H1 (cell line): ENCODE measurements around the gene B3GALT5. TPM values are rescaled to one million over a fixed set of nuclear protein-coding genes. Genes with fewer than 3 reads are reported as not detected.

Source experiments
- CTCF ChIP-seq, 3 experiments: IDR thresholded peaks; 1 replicate in 2 of 3; 2 replicates in 1 of 3; pipeline versions ENCODE4 v1.5.1 to v1.6.1; 2011; ENCODE audit warnings: low read length in 3 of 3, mild to moderate bottlenecking in 3 of 3, inconsistent platforms in 2 of 3, low read depth in 1 of 3, moderate library complexity in 1 of 3; ENCODE audit not compliant: insufficient read depth in 1 of 3; ENCODE audit errors: control extremely low read depth in 1 of 3
- EGR1 ChIP-seq: IDR thresholded peaks from 2 replicates; pipeline ENCODE4 v1.6.1; 2011; ENCODE audit warnings: low read depth, low read length, borderline replicate concordance
- JUND ChIP-seq: IDR thresholded peaks from 2 replicates; pipeline ENCODE4 v1.6.1; 2011; ENCODE audit warnings: mild to moderate bottlenecking, improper control_type of control experiment, low read length
- KDM1A ChIP-seq: fragments of 200-600, 300-600 bp; sonication (generic); IDR thresholded peaks from 2 replicates; pipeline ENCODE4 v1.7.1; 2016; ENCODE audit warnings: mild to moderate bottlenecking, low read length, borderline replicate concordance
- NRF1 ChIP-seq: IDR thresholded peaks from 2 replicates; pipeline ENCODE4 v1.6.1; 2011; ENCODE audit warnings: mild to moderate bottlenecking, low read depth, low read length, improper control_type of control experiment
- PHF8 ChIP-seq: fragments of 200-600 bp; sonication (generic); conservative IDR thresholded peaks from 2 replicates; pipeline ENCODE4 v1.7.1; 2012; ENCODE audit warnings: low read depth, mild to moderate bottlenecking, inconsistent platforms, low read length, moderate library complexity
- POLR2AphosphoS5 ChIP-seq: IDR thresholded peaks from 2 replicates; pipeline ENCODE4 v1.6.1; 2011; ENCODE audit warnings: low read depth, low read length
- RAD21 ChIP-seq, 2 experiments: IDR thresholded peaks in 1 of 2; conservative IDR thresholded peaks in 1 of 2; 2 replicates each; pipeline ENCODE4 v1.6.1; 2011; ENCODE audit warnings: low read depth in 2 of 2, low read length in 2 of 2, improper control_type of control experiment in 1 of 2, inconsistent platforms in 1 of 2, mild to moderate bottlenecking in 1 of 2, moderate library complexity in 1 of 2
- RBBP5 ChIP-seq: IDR thresholded peaks from 2 replicates; pipeline ENCODE4 v1.7.1; 2012; ENCODE audit warnings: low read depth, mild to moderate bottlenecking, inconsistent platforms, low read length, moderate library complexity, borderline replicate concordance
- SIN3A ChIP-seq, 2 experiments: IDR thresholded peaks in 1 of 2; conservative IDR thresholded peaks in 1 of 2; 2 replicates each; pipeline ENCODE4 v1.6.1; 2011 to 2012; ENCODE audit warnings: low read length in 2 of 2, improper control_type of control experiment in 1 of 2, low read depth in 1 of 2, mild to moderate bottlenecking in 1 of 2
- SP2 ChIP-seq: IDR thresholded peaks from 2 replicates; pipeline ENCODE4 v1.6.1; 2012; ENCODE audit warnings: mild to moderate bottlenecking, low read length, inconsistent platforms
- polyA plus RNA-seq, 7 experiments: library from polyadenylated mRNA; depleted of rRNA in 3 of 7; stranded (reverse) in 5 of 7; unstranded in 2 of 7; fragments of >200 nt in 5 of 7; fragments of 200-250 nt in 2 of 7; gene quantifications; 1 replicate in 5 of 7; 2 replicates in 1 of 7; 4 replicates in 1 of 7; pipeline versions ENCODE4 v1.2.1 to v1.2.3, GENCODE V29; 2011 to 2013; ENCODE audit warnings: missing spikeins in 2 of 7, mixed read lengths in 2 of 7
- total RNA-seq: library from RNA; stranded (reverse); fragmentation: NEBNext Ultra II Directional; extraction: Animal tissue kit (Norgen Biotek cat#: 25700); gene quantifications from 2 replicates; pipeline ENCODE4 v1.2.1, GENCODE V29; 2021
- TF ChIP-seq, protein P1 (sequence below): IDR thresholded peaks from 2 replicates; pipeline ENCODE4 v1.6.1; 2011; ENCODE audit warnings: low read depth, mild to moderate bottlenecking, low read length; ENCODE audit not compliant: insufficient read depth

The B3GALT5 gene
- total and polyA plus RNA-seq, 2 of the 8 experiments (the other 6 are each of a cell fraction or from before 2014, with no cell fraction given), result 11.9 to 25.1 TPM

GRCh38 chr21:39612233-39613040 is at the start of gene B3GALT5 (continued):
- TF ChIP-seq JUND, result no peak
- TF ChIP-seq RBBP5, result peak; percentile 63; the same call in 1 of the 2 replicates
- TF ChIP-seq EGR1, result no peak
- 0 out of 4 replicates have a peak, but pooled peaks of 1 of the 2 experiments have one; percentile 34 for TF ChIP-seq SIN3A (conservative IDR thresholded peaks at IDR 0.05 in 1 of 2, IDR thresholded peaks at IDR 0.05 in 1 of 2; ENCODE audit: low read depth in 1 of 2, low read length in 2 of 2)
- TF ChIP-seq NRF1, result 0 out of 2 replicates have a peak, but pooled peaks have one; percentile 7
- no peak for TF ChIP-seq SP2
- 0 out of 2 replicates have a peak, but pooled peaks have one; percentile 49 for TF ChIP-seq PHF8
- TF ChIP-seq KDM1A, result 0 out of 2 replicates have a peak, but pooled peaks have one; percentile 74
- TF ChIP-seq, protein P1, sequence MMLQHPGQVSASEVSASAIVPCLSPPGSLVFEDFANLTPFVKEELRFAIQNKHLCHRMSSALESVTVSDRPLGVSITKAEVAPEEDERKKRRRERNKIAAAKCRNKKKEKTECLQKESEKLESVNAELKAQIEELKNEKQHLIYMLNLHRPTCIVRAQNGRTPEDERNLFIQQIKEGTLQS, result no peak
- TF ChIP-seq CTCF (IDR thresholded peaks at IDR 0.05; ENCODE audit: control extremely low read depth in 1 of 3, insufficient read depth in 1 of 3, low read depth in 1 of 3, low read length in 3 of 3), result peak in 1 of 3 experiments; percentile 32; a peak in 1 of 4 replicates
- TF ChIP-seq POLR2AphosphoS5, result peak; percentile 57
- TF ChIP-seq RAD21 (IDR thresholded peaks at IDR 0.05 in 1 of 2, conservative IDR thresholded peaks at IDR 0.05 in 1 of 2; ENCODE audit: low read depth in 2 of 2, low read length in 2 of 2), result peak in 1 of 2 experiments; percentile 33; a peak in 2 of 4 replicates
